Stimulated activated CD8-positive, alpha-beta memory T cell treated with anti-CD3 and anti-CD28 coated beads, Interleukin-7, amount 100 ng/mL, for 4 hours (primary cell): ENCODE data around the gene CLCN7.

Experiments used
- DNase-seq, 2 donors: peaks; one replicate each; pipeline ENCODE4 v3.0.0-alpha.2; 2020; ENCODE audit warnings: low read depth in 2 of 2

The CLCN7 gene

GRCh38 chr16:1502092-1503004, 27.5 kb upstream of the CLCN7 start:
- no peak for DNase-seq

- DNase-seq = no peak
Measured at GRCh38 chr16:1501630-1502029, 26.8 kb upstream of the CLCN7 start.

GRCh38 chr16:1500465-1501150, 25.8 kb upstream of the CLCN7 start:
- DNase-seq = no peak

GRCh38 chr16:1499756-1500464, 25.1 kb upstream of the CLCN7 start:
- no peak for DNase-seq

- DNase-seq = no peak
Measured at GRCh38 chr16:1498899-1499676, 24.3 kb upstream of the CLCN7 start.

GRCh38 chr16:1497014-1497598, 22.3 kb upstream of the CLCN7 start:
- no peak for DNase-seq

- DNase-seq = no peak
Measured at GRCh38 chr16:1496464-1496863, 21.6 kb upstream of the CLCN7 start.

GRCh38 chr16:1495889-1496262, 21.0 kb upstream of the CLCN7 start:
- DNase-seq = no peak

- DNase-seq = no peak
Measured at GRCh38 chr16:1495211-1495888, 20.5 kb upstream of the CLCN7 start.

GRCh38 chr16:1494711-1495110, 19.9 kb upstream of the CLCN7 start:
- DNase-seq = no peak

- no peak for DNase-seq
Measured at GRCh38 chr16:1494129-1494640, 19.4 kb upstream of the CLCN7 start.

GRCh38 chr16:1493746-1494094, 18.9 kb upstream of the CLCN7 start:
- DNase-seq = no peak

- DNase-seq = peak; percentile 64 to 81
Measured at GRCh38 chr16:1492923-1493745, 18.3 kb upstream of the CLCN7 start, which contains the start of gene TELO2. TSS of gene TELO2 (plus strand) at chr16:1493360. CDS start at chr16:1494282, 922 bp downstream.

GRCh38 chr16:1492082-1492922, 17.5 kb upstream of the CLCN7 start:
- no peak for DNase-seq

GRCh38 chr16:1491327-1491726, 16.5 kb upstream of the CLCN7 start:
- no peak for DNase-seq

- no peak for DNase-seq
Measured at GRCh38 chr16:1489077-1489476, 14.2 kb upstream of the CLCN7 start.

GRCh38 chr16:1488619-1489018, 13.8 kb upstream of the CLCN7 start, which contains the start of gene PTX4:
TSS of gene PTX4 (minus strand) at chr16:1488944. CDS start at chr16:1488909, 35 bp downstream.
- no peak for DNase-seq

- DNase-seq = no peak
Measured at GRCh38 chr16:1488054-1488601, 13.3 kb upstream of the CLCN7 start.
